ENCODE measurements around the gene FGF12. TPM values are rescaled to one million over a fixed set of nuclear protein-coding genes. Genes with fewer than 3 reads are reported as not detected.

FGF12 gene
- polyA plus RNA-seq, 2 of the 4 experiments (the other 2 are of a cell fraction) = 0.63 to 1.1 TPM

GRCh38 chr3:192364316-192364715 lies 363.0 kb downstream of the FGF12 start:
- no peak overlapping the region for H3K4me2 ChIP-seq
- H3K27ac ChIP-seq = no peak overlapping the region
- DNase-seq (ENCODE audit: low read depth in 1 of 2, low spot score in 1 of 2) (no peak), ATAC-seq (no peak), FAIRE-seq (no peak)
- H3K4me3 ChIP-seq = no peak overlapping the region
- CTCF ChIA-PET = no interaction called here
- no peaks in the 10 kb centered on the region for H3K4me1 ChIP-seq
- WGBS (ENCODE audit: missing lambda C conversion rate) = 29% methylated on average over 1 of the region's 1 CpG
- H3K9me3 ChIP-seq = no peaks in the 10 kb centered on the region
- TF ChIP-seq EHF (CRISPR knock-in tag; IDR thresholded peaks at IDR 0.05) (no peak), HOXB13 (CRISPR knock-in tag; IDR thresholded peaks at IDR 0.05; ENCODE audit: low read depth) (no peak), MAZ (IDR thresholded peaks at IDR 0.05; ENCODE audit: borderline replicate concordance, low read depth, low read length) (no peak), ATOH8 (CRISPR knock-in tag; IDR thresholded peaks at IDR 0.05; ENCODE audit: low read depth) (no peak), FOSB (CRISPR knock-in tag; IDR thresholded peaks at IDR 0.05) (no peak), MYC (IDR thresholded peaks at IDR 0.05; ENCODE audit: borderline replicate concordance, low read length) (no peak), SREBF2 (IDR thresholded peaks at IDR 0.05) (no peak), NPAS2 (CRISPR knock-in tag; IDR thresholded peaks at IDR 0.05; ENCODE audit: borderline replicate concordance) (no peak), NR3C1 (IDR thresholded peaks at IDR 0.05) (no peak)
- TF ChIP-seq, protein P1, sequence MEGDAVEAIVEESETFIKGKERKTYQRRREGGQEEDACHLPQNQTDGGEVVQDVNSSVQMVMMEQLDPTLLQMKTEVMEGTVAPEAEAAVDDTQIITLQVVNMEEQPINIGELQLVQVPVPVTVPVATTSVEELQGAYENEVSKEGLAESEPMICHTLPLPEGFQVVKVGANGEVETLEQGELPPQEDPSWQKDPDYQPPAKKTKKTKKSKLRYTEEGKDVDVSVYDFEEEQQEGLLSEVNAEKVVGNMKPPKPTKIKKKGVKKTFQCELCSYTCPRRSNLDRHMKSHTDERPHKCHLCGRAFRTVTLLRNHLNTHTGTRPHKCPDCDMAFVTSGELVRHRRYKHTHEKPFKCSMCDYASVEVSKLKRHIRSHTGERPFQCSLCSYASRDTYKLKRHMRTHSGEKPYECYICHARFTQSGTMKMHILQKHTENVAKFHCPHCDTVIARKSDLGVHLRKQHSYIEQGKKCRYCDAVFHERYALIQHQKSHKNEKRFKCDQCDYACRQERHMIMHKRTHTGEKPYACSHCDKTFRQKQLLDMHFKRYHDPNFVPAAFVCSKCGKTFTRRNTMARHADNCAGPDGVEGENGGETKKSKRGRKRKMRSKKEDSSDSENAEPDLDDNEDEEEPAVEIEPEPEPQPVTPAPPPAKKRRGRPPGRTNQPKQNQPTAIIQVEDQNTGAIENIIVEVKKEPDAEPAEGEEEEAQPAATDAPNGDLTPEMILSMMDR (IDR thresholded peaks at IDR 0.05) = no peak
- POLR2A ChIA-PET = no interaction called here

GRCh38 chr3:192354687-192355086 lies 372.7 kb downstream of the FGF12 start:
- no peak for FAIRE-seq

More at GRCh38 chr3:192354687-192355086, 372.7 kb downstream of the FGF12 start:
- POLR2A ChIA-PET = no interaction called here
- no peaks in the 10 kb centered on the region for H3K4me1 ChIP-seq
- H3K9me3 ChIP-seq = no peaks in the 10 kb centered on the region
- no peak for DNase-seq (ENCODE audit: low read depth in 1 of 2, low spot score in 1 of 2)
- H3K27ac ChIP-seq = no peak overlapping the region
- CTCF ChIA-PET = no interaction called here
- no peak overlapping the region for H3K4me3 ChIP-seq
- TF ChIP-seq MAZ (IDR thresholded peaks at IDR 0.05; ENCODE audit: borderline replicate concordance, low read depth, low read length) (no peak), GATA3 (IDR thresholded peaks at IDR 0.05; ENCODE audit: borderline replicate concordance) (no peak), HOXB13 (CRISPR knock-in tag; IDR thresholded peaks at IDR 0.05; ENCODE audit: low read depth) (no peak), ZC3H11A (IDR thresholded peaks at IDR 0.05) (no peak), CHD2 (IDR thresholded peaks at IDR 0.05; ENCODE audit: low read length, partially characterized antibody) (no peak), RAD21 (conservative IDR thresholded peaks at IDR 0.05 in 1 of 2, IDR thresholded peaks at IDR 0.05 in 1 of 2) (no peak), KDM5A (IDR thresholded peaks at IDR 0.05) (no peak), EHF (CRISPR knock-in tag; IDR thresholded peaks at IDR 0.05) (no peak), SREBF2 (IDR thresholded peaks at IDR 0.05) (no peak), ZSCAN20 (CRISPR knock-in tag; IDR thresholded peaks at IDR 0.05) (no peak), ZFP36 (IDR thresholded peaks at IDR 0.05; ENCODE audit: borderline replicate concordance, partially characterized antibody) (no peak)
- TF ChIP-seq, protein P2, sequence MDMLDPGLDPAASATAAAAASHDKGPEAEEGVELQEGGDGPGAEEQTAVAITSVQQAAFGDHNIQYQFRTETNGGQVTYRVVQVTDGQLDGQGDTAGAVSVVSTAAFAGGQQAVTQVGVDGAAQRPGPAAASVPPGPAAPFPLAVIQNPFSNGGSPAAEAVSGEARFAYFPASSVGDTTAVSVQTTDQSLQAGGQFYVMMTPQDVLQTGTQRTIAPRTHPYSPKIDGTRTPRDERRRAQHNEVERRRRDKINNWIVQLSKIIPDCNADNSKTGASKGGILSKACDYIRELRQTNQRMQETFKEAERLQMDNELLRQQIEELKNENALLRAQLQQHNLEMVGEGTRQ (IDR thresholded peaks at IDR 0.05) = no peak
- TF ChIP-seq, protein P3, sequence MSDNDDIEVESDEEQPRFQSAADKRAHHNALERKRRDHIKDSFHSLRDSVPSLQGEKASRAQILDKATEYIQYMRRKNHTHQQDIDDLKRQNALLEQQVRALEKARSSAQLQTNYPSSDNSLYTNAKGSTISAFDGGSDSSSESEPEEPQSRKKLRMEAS (IDR thresholded peaks at IDR 0.05) = no peak
- TF ChIP-seq, protein P4, sequence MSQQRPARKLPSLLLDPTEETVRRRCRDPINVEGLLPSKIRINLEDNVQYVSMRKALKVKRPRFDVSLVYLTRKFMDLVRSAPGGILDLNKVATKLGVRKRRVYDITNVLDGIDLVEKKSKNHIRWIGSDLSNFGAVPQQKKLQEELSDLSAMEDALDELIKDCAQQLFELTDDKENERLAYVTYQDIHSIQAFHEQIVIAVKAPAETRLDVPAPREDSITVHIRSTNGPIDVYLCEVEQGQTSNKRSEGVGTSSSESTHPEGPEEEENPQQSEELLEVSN (IDR thresholded peaks at IDR 0.05; ENCODE audit: borderline replicate concordance, low read depth) = no peak
- TF ChIP-seq, protein P1 (IDR thresholded peaks at IDR 0.05) = no peak
- TF ChIP-seq, protein P5, sequence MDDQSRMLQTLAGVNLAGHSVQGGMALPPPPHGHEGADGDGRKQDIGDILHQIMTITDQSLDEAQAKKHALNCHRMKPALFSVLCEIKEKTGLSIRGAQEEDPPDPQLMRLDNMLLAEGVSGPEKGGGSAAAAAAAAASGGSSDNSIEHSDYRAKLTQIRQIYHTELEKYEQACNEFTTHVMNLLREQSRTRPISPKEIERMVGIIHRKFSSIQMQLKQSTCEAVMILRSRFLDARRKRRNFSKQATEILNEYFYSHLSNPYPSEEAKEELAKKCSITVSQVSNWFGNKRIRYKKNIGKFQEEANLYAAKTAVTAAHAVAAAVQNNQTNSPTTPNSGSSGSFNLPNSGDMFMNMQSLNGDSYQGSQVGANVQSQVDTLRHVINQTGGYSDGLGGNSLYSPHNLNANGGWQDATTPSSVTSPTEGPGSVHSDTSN (IDR thresholded peaks at IDR 0.05) = no peak
- H3K4me2 ChIP-seq = no peak overlapping the region
- no peak for ATAC-seq
- WGBS (ENCODE audit: missing lambda C conversion rate) = 31% methylated on average over 7 of the region's 7 CpGs

Measured in A549 (cell line).